ENCODE results near the gene SIT1.
"Not testable (repeated sequence)": the region's sequence is repeated elsewhere in the genome, so short reads cannot be mapped to it uniquely, and the experiment has no call there.

SIT1 gene

GRCh38 chr9:35659340-35659739 is 8.6 kb upstream of the SIT1 start:
- no peak for DNase-seq

GRCh38 chr9:35658968-35659220 is 8.2 kb upstream of the SIT1 start:
- DNase-seq = no peak

DNA sequence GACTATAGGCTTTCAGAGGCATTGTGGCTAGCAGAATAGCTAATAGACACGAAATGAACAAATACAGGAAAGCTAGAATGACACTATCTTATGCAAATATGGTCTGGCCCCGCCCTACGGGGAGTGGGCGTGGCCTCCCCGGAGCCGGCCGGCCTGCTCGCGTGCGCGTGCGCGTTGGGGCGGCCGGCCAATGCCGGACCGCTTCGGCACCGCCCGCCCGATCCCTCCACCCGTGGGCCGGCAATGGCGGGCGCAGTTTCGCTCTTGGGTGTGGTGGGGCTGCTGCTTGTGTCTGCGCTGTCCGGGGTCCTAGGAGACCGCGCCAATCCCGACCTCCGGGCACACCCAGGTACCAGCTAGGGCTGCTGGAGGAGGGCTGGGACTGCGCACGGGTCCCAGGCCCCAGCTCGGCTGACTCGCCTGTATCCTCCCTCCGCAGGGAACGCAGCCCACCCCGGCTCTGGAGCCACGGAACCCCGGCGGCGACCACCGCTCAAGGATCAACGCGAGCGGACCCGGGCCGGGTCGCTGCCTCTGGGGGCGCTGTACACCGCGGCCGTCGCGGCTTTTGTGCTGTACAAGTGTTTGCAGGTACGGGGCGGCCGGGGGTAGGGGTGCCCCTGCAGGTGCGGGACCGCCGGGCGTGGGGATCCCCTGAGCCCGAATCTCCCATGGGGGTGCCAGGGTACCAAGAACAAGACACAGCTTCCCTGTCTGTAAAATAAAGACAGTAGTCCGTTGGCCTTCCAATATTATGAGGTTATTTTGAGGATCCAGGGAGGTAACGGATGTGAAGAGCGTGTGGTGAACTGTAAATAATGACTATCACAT is 7.6 kb upstream of the SIT1 start, which contains the start of gene CCDC107:
Gene CCDC107 (plus strand): TSS at position 156 of the 831 bp plus-strand sequence. CDS start 88 bp downstream, at position 244.
- peak; percentile 83 to 84 for DNase-seq

DNA sequence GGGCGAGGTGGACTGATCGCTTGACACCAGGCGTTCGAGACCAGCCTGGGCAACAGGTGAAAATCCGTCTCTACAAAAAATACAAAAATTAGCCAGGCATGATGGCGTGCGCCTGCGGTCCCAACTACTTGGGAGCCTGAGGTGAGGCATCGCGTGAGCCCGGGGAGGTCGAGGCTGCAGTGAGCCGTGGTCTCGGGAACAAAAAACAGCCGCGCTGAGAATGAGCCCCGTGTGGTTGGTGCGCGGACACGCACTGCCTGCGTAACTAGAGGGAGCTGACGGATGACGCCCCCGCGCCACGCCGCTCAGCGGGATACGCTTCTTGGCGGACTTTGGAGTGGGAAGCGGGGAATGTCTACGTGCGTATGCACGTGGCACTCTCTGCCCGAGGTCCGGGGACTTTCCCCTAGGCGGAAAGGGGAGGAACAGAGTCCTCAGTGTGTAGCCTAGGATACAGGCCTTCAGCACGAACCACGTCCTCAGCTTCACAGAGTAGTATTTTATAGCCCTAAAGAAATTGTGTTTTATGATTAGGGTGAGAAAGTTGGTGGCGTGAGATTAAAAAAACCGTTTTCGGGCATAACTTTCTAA is 6.9 kb upstream of the SIT1 start, which contains the start of gene RMRP:
Gene RMRP (minus strand): TSS at position 474 of the 591 bp plus-strand sequence.
- peak; percentile 95 to 96 for DNase-seq

- DNase-seq = no peak
Observed at GRCh38 chr9:35656831-35657545, 6.3 kb upstream of the SIT1 start.

GRCh38 chr9:35656348-35656747 is 5.6 kb upstream of the SIT1 start:
- DNase-seq = no peak

GRCh38 chr9:35653611-35654010 is 2.9 kb upstream of the SIT1 start:
- DNase-seq = no peak

GRCh38 chr9:35652829-35653209 is 2.1 kb upstream of the SIT1 start:
- DNase-seq = no peak

DNA sequence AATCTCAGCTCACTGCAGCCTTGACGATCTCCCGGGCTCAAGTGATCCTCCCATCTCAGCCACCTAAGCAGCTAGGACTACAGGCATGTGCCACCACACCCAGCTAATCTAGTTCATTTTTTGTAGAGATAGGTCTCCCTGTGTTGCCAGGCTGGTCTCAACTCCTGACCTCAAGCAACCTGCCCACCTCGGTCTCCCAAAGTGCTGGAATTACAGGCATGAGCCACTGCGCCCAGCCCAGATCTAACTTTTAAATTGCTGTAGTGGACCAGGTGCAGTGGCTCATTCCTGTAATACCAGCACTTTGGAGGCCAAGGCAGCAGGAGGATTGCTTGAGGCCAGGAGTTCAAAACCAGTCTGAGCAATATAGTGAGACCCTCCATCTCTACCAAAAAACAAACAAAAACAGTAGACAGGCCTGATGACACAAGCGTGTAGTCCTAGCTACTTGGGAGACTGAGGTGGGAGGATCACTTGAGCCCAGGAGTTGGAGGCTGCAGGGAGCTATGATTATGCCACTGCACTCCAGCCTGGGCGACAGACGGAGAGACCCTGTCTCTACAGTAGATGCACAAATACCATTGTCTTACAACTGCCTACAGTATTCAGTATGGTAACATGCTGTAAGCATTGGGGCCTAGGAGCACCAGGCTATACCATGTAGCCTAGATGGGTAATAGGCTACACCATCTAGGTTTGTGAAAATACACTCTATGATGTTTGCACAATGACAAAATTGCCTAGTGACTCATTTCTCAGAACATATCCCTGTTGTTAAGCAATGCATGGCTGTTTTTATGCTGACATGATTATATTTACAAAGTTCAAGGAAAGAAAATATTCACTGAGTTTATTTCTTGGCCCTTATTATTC is 1.5 kb upstream of the SIT1 start:
- no peak for DNase-seq

GRCh38 chr9:35649431-35650340 is 1.0 kb downstream of the SIT1 start:
- DNase-seq = peak; percentile 54 to 63

- peak; percentile 91 to 94 for DNase-seq
Observed at GRCh38 chr9:35646533-35647265, 4.0 kb downstream of the SIT1 start.

DNA sequence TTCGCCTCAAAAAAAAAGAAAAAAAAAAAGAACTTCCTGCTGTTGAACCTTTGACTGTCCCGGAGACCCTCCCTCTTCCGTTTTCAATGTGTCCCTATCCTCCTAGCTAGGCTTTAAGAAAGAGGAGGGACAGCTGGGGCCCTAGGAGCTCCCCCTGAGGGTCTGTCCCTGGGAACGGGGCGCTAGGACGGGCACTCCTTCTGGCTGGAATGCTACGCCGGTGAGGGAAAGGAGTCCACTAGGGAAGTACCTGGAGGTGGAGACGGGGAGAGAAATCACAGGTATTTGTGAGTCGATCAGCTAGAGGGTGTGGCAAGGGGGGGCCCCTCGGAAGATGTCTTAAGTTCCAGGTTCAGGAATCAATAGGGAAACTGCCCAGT is 4.6 kb downstream of the SIT1 start:
- DNase-seq = no peak

GRCh38 chr9:35645736-35646135 is 5.0 kb downstream of the SIT1 start:
- not testable (repeated sequence) for DNase-seq

DNA sequence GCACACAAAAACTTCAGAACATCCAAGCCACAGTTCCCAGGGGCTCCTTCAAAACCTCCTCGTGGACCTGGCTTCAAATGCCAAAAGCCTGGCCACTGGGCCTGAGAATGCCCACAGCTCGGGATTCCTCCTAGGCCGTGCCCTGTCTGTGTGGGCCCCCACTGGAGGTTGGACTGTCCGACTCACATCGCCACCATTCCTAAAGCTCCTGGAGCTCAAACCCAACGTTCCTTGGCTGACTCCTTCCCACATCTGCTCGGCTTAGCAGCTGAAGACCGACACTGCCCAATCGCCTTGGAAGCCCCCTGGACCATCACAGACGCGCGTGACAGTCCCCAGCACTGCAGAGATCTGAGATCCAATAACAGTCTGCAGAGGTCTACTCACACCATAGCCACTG is 7.7 kb downstream of the SIT1 start:
- DNase-seq = no peak

DNA sequence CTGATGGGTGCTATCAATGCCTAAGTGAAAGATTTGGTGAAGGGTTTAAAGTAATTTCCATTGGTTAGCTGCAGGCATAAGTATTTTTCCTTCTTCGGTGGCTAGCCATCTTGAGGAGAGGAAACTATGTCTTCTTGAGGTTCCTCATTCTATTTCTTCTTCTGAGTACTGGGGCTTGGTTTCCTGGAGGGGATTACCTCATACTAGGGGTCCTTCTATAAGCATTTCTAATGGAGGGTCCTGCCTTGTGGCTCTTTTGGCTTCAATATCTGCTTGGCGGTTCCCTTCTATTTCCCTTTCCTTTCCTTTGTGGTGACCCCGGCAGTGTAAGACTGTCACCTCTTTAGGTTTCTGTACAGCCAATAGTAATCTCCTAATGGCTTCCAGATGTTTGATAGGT is 9.3 kb downstream of the SIT1 start:
- not testable (repeated sequence) for DNase-seq

DNA sequence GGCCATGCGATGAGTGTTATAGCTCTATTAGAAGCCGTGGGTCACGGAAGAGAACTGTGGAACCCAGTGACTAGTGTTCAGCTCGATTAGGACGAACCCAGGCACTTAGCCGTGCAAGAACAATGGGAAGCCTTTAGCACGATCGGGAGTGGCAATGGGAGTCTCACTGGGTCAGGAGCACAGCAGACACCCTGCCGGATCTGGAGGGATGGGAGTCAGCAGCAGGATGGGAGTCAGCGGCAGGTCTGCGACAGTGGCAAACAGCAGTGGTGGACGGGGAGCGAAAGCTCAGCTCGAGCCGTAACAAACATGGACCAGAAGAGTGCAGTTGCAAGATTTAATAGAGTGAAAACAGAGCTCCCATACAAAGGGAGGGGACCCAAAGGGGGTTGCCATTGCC is 10.3 kb downstream of the SIT1 start:
- not testable (repeated sequence) for DNase-seq

DNA sequence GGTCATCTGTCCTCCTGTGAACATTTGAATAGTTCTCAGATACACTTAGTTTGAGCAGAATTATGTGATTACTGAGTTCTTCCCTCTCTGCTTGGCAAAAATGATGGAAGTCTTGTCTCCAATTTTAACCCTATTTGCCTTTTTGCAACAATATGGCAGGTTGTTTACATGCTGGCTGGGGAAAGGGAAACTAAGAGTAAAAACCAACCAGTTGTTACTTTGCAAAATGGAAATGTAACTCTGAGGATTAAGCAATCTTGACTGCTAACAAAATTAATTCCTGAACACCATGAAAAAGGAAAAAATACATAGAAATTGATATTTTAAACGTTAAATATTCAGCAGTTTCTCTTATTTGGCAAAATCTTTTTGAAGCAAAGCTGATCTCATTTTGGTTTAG is 11.1 kb downstream of the SIT1 start:
- no peak for DNase-seq

DNA sequence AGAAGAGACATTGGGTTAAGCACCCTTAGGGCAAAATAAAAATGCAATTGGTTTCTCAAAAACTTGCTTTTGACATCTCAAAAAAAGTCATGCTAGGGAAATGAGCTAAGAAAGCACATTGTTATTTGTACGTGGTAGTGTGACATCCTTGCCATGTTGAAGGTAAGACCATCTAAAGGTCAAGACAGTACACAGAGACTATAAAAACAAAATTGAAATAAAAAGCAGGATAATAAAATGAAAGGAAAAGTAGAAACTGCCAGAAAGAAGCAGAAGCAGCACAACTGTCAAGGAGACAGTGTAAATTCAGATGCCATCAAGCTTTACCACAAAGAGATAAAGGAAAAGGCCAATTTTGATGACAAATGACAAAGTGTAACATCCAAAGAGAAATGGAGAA is 11.5 kb downstream of the SIT1 start:
- not testable (repeated sequence) for DNase-seq

GRCh38 chr9:35638751-35639150 is 12.0 kb downstream of the SIT1 start:
- not testable (repeated sequence) for DNase-seq

DNA sequence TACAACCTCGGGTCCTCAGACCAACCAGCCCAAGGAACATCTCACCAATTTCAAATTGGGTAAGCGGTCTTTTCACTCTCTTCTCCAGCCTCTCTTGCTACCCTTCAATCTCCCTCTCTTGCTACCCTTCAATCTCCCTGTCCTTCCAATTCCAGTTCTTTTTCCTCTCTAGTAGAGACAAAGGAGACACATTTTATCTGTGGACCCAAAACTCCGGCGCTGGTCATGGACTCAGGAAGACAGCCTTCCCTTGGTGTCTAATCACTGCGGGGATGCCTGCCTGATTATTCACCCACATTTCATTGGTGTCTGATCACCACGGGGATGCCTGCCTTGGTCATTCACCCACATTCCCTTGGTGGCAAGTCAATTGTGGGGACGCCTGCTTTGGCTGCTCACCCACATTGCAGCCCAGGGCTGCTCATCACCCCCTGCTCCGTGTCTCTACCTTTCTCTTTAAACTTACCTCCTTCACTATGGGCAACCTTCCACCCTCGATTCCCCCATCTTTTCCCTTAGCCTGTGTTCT is 13.2 kb downstream of the SIT1 start:
- not testable (repeated sequence) for DNase-seq

DNA sequence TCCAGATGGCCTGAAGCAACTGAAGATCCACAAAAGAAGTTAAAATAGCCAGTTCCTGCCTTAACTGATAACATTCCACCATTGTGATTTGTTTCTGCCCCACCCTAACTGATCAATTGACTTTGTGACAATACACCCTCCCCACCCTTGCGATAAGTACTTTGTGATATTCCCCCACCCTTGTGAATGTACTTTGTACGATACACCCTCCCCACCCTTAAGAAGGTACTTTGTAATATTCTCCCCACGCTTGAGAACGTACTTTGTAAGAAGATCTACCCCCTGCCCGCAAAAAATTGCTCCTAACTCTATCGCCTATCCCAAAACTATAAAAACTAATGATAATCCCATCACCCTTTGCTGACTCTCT is 13.9 kb downstream of the SIT1 start:
- not testable (repeated sequence) for DNase-seq

Data from stimulated activated CD4-positive, alpha-beta T cell treated with anti-CD3 and anti-CD28 coated beads, Interleukin-2, amount 100 ng/mL, for 24 hours (primary cell).